Astrocyte (in vitro differentiated cells and primary cell): ENCODE measurements around the gene NUBP2. TPM values are rescaled to one million over a fixed set of nuclear protein-coding genes. Genes with fewer than 3 reads are reported as not detected.

Experiments used
- DNase-seq: peaks from one replicate; pipeline ENCODE4 v3.0.0-alpha.2; 2010; ENCODE audit warnings: low read depth
- FAIRE-seq: peaks from 2 replicates; lab custom pipeline; 2011; peaks lifted over from hg19 to GRCh38; lab: Jason Lieb, UNC
- H2AFZ ChIP-seq: 2 replicates; pipeline ENCODE4 v1.6.0; 2012; ENCODE audit warnings: low read depth, low read length, inconsistent platforms
- H3K27ac ChIP-seq: 2 replicates; pipeline ENCODE4 v1.5.1; 2011; ENCODE audit warnings: low read depth, low read length, inconsistent platforms
- H3K27me3 ChIP-seq: 2 replicates; pipeline ENCODE4 v1.6.0; 2011; ENCODE audit warnings: low read length, inconsistent platforms; ENCODE audit not compliant: insufficient read depth
- H3K36me3 ChIP-seq: 2 replicates; pipeline ENCODE4 v1.5.1; 2011; ENCODE audit warnings: low read length, inconsistent platforms; ENCODE audit not compliant: insufficient read depth
- H3K4me1 ChIP-seq: 2 replicates; pipeline ENCODE4 v1.5.1; 2011; ENCODE audit warnings: low read length, inconsistent platforms; ENCODE audit not compliant: insufficient read depth
- H3K4me2 ChIP-seq: 2 replicates; pipeline ENCODE4 v1.6.0; 2012; ENCODE audit warnings: low read length, inconsistent platforms
- H3K4me3 ChIP-seq: 2 replicates; pipeline ENCODE4 v1.5.1; 2011; ENCODE audit warnings: low read depth, mild to moderate bottlenecking, low read length, inconsistent platforms; ENCODE audit not compliant: insufficient read depth
- H3K79me2 ChIP-seq: 2 replicates; pipeline ENCODE4 v1.6.0; 2012; ENCODE audit warnings: mild to moderate bottlenecking, low read length, inconsistent platforms; ENCODE audit not compliant: insufficient read depth
- H3K9ac ChIP-seq: 2 replicates; pipeline ENCODE4 v1.6.0; 2012; ENCODE audit warnings: mild to moderate bottlenecking, low read length, inconsistent platforms
- H3K9me3 ChIP-seq: 2 replicates; pipeline ENCODE4 v1.5.1; 2012; ENCODE audit warnings: low read depth, mild to moderate bottlenecking, low read length, inconsistent platforms; ENCODE audit not compliant: insufficient read depth
- H4K20me1 ChIP-seq: 2 replicates; pipeline ENCODE4 v1.6.0; 2012; ENCODE audit warnings: low read length, inconsistent platforms; ENCODE audit not compliant: insufficient read depth
- H3K27ac Mint-ChIP-seq: one replicate; pipeline ENCODE4 v1.8.0; 2021; ENCODE audit warnings: mild to moderate bottlenecking, mixed read lengths; ENCODE audit not compliant: unreplicated experiment
- H3K27me3 Mint-ChIP-seq: one replicate; pipeline ENCODE4 v1.8.0; 2021; ENCODE audit warnings: low read depth, mixed read lengths; ENCODE audit not compliant: unreplicated experiment
- H3K36me3 Mint-ChIP-seq: one replicate; pipeline ENCODE4 v1.8.0; 2021; ENCODE audit warnings: low read depth, mixed read lengths; ENCODE audit not compliant: unreplicated experiment
- H3K4me1 Mint-ChIP-seq: one replicate; pipeline ENCODE4 v1.8.0; 2021; ENCODE audit warnings: low read depth, mixed read lengths; ENCODE audit not compliant: unreplicated experiment
- H3K4me3 Mint-ChIP-seq: one replicate; pipeline ENCODE4 v1.8.0; 2021; ENCODE audit warnings: mild to moderate bottlenecking, moderate library complexity, mixed read lengths; ENCODE audit not compliant: unreplicated experiment
- H3K9me3 Mint-ChIP-seq: one replicate; pipeline ENCODE4 v1.8.0; 2021; ENCODE audit warnings: mild to moderate bottlenecking, mixed read lengths; ENCODE audit not compliant: unreplicated experiment
- EZH2 ChIP-seq: IDR thresholded peaks from 2 replicates; pipeline ENCODE4 v1.6.1; 2012; ENCODE audit warnings: mild to moderate bottlenecking, low read length, inconsistent platforms; ENCODE audit not compliant: insufficient read depth
- total RNA-seq: library from RNA; stranded (reverse); gene quantifications from 2 replicates; pipeline ENCODE4 v1.2.1, GENCODE V29; 2021
- TF ChIP-seq, protein P1 (sequence below): IDR thresholded peaks from 2 replicates; pipeline ENCODE4 v1.5.1; 2011; ENCODE audit warnings: low read depth, mild to moderate bottlenecking, inconsistent platforms, low read length, moderate library complexity; ENCODE audit not compliant: insufficient read depth

NUBP2 gene
- total RNA-seq, 1 donor from 2014 or later: 41.4 TPM

DNA sequence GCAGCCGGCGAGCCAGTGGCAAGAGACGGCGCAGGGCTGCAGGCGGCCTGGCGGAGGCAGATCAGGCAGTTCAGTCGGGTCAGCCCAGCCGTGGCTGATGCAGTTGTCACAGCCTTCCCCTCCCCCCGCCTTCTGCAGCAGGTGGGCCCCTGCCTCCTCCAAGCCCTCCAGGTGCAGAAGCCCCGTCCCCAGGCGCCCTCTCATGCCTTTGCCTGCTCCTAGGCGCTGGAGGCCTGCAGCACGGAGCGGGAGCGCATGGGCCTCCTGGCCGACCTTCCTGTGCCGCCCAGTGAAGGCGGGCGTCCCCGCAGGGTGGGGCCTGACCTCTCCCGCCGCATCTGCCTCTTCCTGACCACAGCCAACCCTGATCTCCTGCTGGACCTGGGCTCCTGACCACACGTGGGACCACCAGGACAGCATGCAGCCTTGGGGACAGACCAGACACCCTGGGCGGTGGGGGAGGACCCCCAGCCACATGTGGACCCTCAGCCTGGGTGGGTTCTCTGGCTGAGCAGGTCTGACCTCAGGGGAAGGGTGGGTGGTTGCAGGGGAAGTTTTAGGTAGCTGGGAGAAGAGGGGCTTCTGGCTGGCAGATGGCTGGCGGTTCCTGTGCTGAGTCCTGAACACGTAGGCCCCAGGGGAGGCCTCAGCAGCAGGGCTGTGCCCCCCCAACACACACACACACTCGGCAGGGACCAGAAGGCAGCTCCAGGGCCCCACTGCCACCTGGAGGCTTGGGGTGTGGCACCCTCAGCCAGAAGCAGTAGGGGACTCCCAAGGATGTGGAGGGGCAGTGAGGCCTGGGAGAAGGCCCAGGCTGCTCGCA lies 6.7 kb upstream of the NUBP2 start:
- H3K36me3 ChIP-seq: no peaks in the 10 kb centered on the region
- H3K4me3 ChIP-seq: no peak overlapping the region
- H3K9ac ChIP-seq: no peak overlapping the region
- no peaks in the 10 kb centered on the region for H3K27me3 ChIP-seq
- H3K4me3 Mint-ChIP-seq: no peak overlapping the region
- no peak overlapping the region for H2AFZ ChIP-seq
- peaks cover 47% of the 10 kb centered on the region for H3K79me2 ChIP-seq
- no peak overlapping the region for H3K27ac ChIP-seq
- DNase-seq (no peak), FAIRE-seq (no peak)
- peaks cover 19% of the 10 kb centered on the region for H3K4me1 ChIP-seq
- no peaks in the 10 kb centered on the region for H3K9me3 Mint-ChIP-seq
- no peak for TF ChIP-seq EZH2
- no peak overlapping the region for H3K4me2 ChIP-seq
- H3K4me1 Mint-ChIP-seq: peaks cover 5% of the 10 kb centered on the region
- peaks cover 42% of the 10 kb centered on the region for H4K20me1 ChIP-seq
- H3K9me3 ChIP-seq: no peaks in the 10 kb centered on the region
- H3K36me3 Mint-ChIP-seq: no peaks in the 10 kb centered on the region
- no peak overlapping the region for H3K27ac Mint-ChIP-seq
- no peaks in the 10 kb centered on the region for H3K27me3 Mint-ChIP-seq

DNA sequence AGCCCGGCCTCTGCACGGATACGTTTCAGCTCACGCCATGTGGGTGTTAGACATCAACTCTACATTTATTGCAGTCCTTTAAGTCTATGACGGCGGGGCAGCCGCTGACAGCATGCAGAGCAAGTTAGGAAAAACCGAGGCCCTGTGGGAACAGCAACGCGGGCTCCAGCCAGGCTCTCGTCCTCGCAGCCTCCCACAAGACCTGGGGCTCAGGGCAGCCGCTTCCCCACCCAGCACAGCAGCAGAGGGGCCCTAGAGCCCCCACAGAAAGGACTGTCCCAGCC lies 6.1 kb upstream of the NUBP2 start:
- no peak overlapping the region for H3K4me3 ChIP-seq
- H3K79me2 ChIP-seq: peaks cover 53% of the 10 kb centered on the region
- H3K36me3 ChIP-seq: no peaks in the 10 kb centered on the region
- no peak overlapping the region for H2AFZ ChIP-seq
- FAIRE-seq (no peak), DNase-seq (no peak)
- H3K4me1 ChIP-seq: peaks cover 24% of the 10 kb centered on the region
- H3K27ac Mint-ChIP-seq: no peak overlapping the region
- H4K20me1 ChIP-seq: peaks cover 48% of the 10 kb centered on the region
- TF ChIP-seq, protein P1, sequence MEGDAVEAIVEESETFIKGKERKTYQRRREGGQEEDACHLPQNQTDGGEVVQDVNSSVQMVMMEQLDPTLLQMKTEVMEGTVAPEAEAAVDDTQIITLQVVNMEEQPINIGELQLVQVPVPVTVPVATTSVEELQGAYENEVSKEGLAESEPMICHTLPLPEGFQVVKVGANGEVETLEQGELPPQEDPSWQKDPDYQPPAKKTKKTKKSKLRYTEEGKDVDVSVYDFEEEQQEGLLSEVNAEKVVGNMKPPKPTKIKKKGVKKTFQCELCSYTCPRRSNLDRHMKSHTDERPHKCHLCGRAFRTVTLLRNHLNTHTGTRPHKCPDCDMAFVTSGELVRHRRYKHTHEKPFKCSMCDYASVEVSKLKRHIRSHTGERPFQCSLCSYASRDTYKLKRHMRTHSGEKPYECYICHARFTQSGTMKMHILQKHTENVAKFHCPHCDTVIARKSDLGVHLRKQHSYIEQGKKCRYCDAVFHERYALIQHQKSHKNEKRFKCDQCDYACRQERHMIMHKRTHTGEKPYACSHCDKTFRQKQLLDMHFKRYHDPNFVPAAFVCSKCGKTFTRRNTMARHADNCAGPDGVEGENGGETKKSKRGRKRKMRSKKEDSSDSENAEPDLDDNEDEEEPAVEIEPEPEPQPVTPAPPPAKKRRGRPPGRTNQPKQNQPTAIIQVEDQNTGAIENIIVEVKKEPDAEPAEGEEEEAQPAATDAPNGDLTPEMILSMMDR: no peak
- TF ChIP-seq EZH2: no peak
- H3K36me3 Mint-ChIP-seq: no peaks in the 10 kb centered on the region
- H3K4me2 ChIP-seq: no peak overlapping the region
- H3K27me3 ChIP-seq: no peaks in the 10 kb centered on the region
- no peak overlapping the region for H3K9ac ChIP-seq
- H3K9me3 Mint-ChIP-seq: no peaks in the 10 kb centered on the region
- H3K27ac ChIP-seq: no peak overlapping the region
- no peaks in the 10 kb centered on the region for H3K27me3 Mint-ChIP-seq
- no peaks in the 10 kb centered on the region for H3K9me3 ChIP-seq
- peaks cover 11% of the 10 kb centered on the region for H3K4me1 Mint-ChIP-seq
- H3K4me3 Mint-ChIP-seq: no peak overlapping the region

DNA sequence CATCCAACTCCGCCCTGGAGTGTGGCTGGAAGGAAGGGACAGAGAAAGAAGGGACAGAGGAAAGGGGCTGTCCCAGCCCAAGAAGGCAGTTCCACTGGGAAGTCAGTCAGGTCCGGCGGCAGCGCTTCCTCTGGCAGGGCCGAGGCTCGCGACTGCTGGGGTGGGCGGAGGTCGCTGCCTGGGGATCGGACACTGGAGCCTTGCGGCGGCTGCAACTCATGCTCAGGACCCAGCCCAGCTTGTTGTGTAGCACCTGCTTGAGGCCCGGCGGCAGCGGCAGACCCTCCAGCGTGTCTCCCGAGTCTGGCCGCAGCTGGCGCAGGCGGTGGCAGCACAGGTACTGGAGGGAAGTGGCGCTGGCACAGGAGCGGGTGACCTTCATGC lies 5.8 kb upstream of the NUBP2 start:
- no peak for FAIRE-seq
- H3K4me1 Mint-ChIP-seq: peaks cover 13% of the 10 kb centered on the region
- H3K27ac Mint-ChIP-seq: no peak overlapping the region

More for the DNA sequence above, 5.8 kb upstream of the NUBP2 start:
- H3K9me3 Mint-ChIP-seq: no peaks in the 10 kb centered on the region
- H3K4me1 ChIP-seq: peaks cover 22% of the 10 kb centered on the region
- no peaks in the 10 kb centered on the region for H3K9me3 ChIP-seq
- no peak for DNase-seq
- no peaks in the 10 kb centered on the region for H3K27me3 ChIP-seq
- peaks cover 54% of the 10 kb centered on the region for H3K79me2 ChIP-seq
- no peak overlapping the region for H3K4me3 Mint-ChIP-seq
- no peak overlapping the region for H3K4me3 ChIP-seq
- H3K27ac ChIP-seq: no peak overlapping the region
- TF ChIP-seq, protein P1: no peak
- TF ChIP-seq EZH2: no peak
- H3K9ac ChIP-seq: no peak overlapping the region
- H3K36me3 Mint-ChIP-seq: peaks cover 2% of the 10 kb centered on the region
- H3K36me3 ChIP-seq: no peaks in the 10 kb centered on the region
- H3K27me3 Mint-ChIP-seq: no peaks in the 10 kb centered on the region
- peaks cover 48% of the 10 kb centered on the region for H4K20me1 ChIP-seq
- no peak overlapping the region for H3K4me2 ChIP-seq
- H2AFZ ChIP-seq: no peak overlapping the region
